Right atrium auricular region (tissue), 2 donors: ENCODE results near the gene ATRN. TPM values are rescaled to one million over a fixed set of nuclear protein-coding genes. Genes with fewer than 3 reads are reported as not detected.
"Not testable (repeated sequence)": the region's sequence is repeated elsewhere in the genome, so short reads cannot be mapped to it uniquely, and the experiment has no call there.

Source experiments
- DNase-seq: peaks from one replicate; pipeline ENCODE4 v3.0.0-alpha.2; 2019; ENCODE audit warnings: low spot score
- H3K27ac ChIP-seq, 2 donors: fragments of 200-600 bp; sonication (generic); 1 replicate in 1 of 2; 2 replicates in 1 of 2; pipeline ENCODE4 v1.5.1; 2016 to 2019
- H3K27me3 ChIP-seq, 2 donors: fragments of 200-600 bp; sonication (generic); one replicate each; pipeline versions ENCODE4 v1.5.1 to v1.6.0; 2017 to 2019
- H3K36me3 ChIP-seq: fragments of 200-600 bp; sonication (generic); one replicate; pipeline ENCODE4 v1.5.1; 2016
- H3K4me1 ChIP-seq, 2 donors: fragments of 200-600 bp; sonication (generic); one replicate each; pipeline versions ENCODE4 v1.5.1 to v1.6.0; 2017 to 2019
- H3K4me3 ChIP-seq, 2 donors: fragments of 200-600 bp; sonication (generic); 1 replicate in 1 of 2; 2 replicates in 1 of 2; pipeline ENCODE4 v1.5.1; 2017 to 2019; ENCODE audit warnings: mild to moderate bottlenecking in 1 of 2, moderate library complexity in 1 of 2
- H3K9me3 ChIP-seq, 2 donors: fragments of 200-600 bp; sonication (generic); one replicate each; pipeline ENCODE4 v1.5.1; 2019
- total RNA-seq, 2 donors: library from RNA; depleted of rRNA; stranded (reverse); fragments of >200 nt; gene quantifications; one replicate each; pipeline ENCODE4 v1.1.0, GENCODE V29; 2016
- TF ChIP-seq, protein P1 (sequence below), 2 donors: fragments of 200-600 bp; sonication (generic); IDR thresholded peaks; one replicate each; pipeline ENCODE4 v1.5.1; 2019; ENCODE audit warnings: antibody characterized with exemption in 2 of 2

Gene ATRN
- total RNA-seq, 2 donors from 2014 or later = 22.5 to 28.1 TPM

DNA sequence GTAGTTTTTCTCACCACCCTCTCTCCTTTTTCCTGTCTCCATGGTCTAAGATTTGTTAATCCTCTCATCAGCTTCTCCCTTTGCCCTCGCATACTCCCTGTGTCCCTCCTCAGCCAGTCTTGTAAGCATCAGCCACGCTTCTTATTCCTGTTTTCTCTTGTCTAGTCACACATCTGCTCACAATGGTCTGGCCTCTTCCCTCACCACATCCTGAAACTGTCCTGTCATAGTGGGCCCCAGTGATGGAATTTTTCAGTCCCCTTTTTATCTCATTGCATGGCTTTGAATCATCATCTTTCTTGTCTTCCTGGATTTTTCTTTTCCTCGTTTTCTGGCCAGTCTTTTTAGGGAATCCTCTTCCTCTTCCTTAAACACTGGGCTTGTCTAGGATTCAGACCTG, 135.2 kb downstream of the ATRN start:
- Histone ChIP-seq H3K9me3 (no peaks in the 10 kb centered on the region), H3K27ac (no peak overlapping the region), H3K4me1 (no peaks in the 10 kb centered on the region), H3K4me3 (no peak overlapping the region), H3K27me3 (no peaks in the 10 kb centered on the region), H3K36me3 (peaks cover 31% of the 10 kb centered on the region)
- TF ChIP-seq, protein P1, sequence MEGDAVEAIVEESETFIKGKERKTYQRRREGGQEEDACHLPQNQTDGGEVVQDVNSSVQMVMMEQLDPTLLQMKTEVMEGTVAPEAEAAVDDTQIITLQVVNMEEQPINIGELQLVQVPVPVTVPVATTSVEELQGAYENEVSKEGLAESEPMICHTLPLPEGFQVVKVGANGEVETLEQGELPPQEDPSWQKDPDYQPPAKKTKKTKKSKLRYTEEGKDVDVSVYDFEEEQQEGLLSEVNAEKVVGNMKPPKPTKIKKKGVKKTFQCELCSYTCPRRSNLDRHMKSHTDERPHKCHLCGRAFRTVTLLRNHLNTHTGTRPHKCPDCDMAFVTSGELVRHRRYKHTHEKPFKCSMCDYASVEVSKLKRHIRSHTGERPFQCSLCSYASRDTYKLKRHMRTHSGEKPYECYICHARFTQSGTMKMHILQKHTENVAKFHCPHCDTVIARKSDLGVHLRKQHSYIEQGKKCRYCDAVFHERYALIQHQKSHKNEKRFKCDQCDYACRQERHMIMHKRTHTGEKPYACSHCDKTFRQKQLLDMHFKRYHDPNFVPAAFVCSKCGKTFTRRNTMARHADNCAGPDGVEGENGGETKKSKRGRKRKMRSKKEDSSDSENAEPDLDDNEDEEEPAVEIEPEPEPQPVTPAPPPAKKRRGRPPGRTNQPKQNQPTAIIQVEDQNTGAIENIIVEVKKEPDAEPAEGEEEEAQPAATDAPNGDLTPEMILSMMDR (IDR thresholded peaks at IDR 0.05) = no peak
- no peak for DNase-seq

DNA sequence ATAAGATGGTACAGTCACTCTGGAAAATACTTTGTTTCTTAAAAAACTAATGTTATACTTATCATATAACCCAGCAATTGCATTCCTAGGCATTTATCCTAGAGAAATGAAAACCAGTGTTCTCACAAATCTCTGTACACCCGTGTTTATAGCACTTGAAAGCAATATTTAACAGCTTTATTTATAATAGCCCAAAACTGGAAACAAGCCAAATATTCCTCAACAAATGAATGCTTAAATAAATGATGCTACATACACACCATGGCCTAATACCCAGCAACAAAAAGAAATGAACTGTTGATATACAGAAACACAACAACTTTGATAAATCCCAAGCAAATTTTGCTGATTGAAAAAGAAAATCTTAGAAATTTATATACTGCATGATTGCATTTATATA, 141.1 kb downstream of the ATRN start:
- Histone ChIP-seq H3K36me3 (no peaks in the 10 kb centered on the region), H3K27me3 (no peaks in the 10 kb centered on the region), H3K4me1 (peaks cover 0 to 7% of the 10 kb centered on the region in 2 donors), H3K9me3 (no peaks in the 10 kb centered on the region), H3K4me3 (no peak overlapping the region), H3K27ac (no peak overlapping the region)
- DNase-seq = no peak
- TF ChIP-seq, protein P1 (IDR thresholded peaks at IDR 0.05) = no peak

DNA sequence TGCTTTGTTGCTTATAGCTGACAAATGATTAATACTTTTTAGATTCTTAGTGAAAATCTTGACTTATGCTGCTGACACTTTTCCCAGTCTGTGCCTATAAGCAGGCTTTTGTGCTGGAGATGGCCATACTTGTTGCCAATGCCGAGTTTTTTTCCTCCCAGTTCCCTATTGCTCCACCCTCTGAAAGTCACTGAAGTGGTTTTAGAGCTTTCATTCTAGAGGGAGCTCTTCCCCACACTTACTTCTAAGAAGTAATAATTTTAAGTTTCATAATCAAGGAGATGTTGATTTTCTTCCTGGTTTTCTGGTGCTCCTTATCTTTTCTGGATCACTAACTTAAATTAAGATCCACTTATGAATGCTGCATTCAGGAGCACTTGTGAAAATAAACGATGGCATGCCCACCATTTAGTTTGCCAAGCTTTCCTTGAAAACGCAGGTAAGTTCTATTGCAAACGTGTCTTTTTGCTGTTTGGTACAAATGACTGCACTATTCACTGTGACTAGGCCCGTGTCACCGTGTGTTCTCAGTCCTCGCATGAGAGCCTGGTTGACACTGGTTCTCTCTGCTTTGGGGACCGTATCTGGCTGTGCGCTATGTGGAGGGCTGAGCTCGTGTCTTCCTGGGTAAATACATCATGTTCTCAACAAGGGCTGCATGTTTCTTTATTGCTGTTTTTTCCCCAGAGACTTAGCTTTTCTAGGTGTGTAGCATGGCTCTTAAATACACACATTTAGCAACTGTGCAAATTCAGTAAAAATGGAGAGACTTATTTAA, 142.2 kb downstream of the ATRN start:
- Histone ChIP-seq H3K27me3 (no peaks in the 10 kb centered on the region), H3K36me3 (no peaks in the 10 kb centered on the region), H3K4me3 (no peak overlapping the region), H3K9me3 (no peaks in the 10 kb centered on the region), H3K4me1 (peaks cover 0 to 7% of the 10 kb centered on the region in 2 donors), H3K27ac (no peak overlapping the region)
- no peak for DNase-seq
- TF ChIP-seq, protein P1 (IDR thresholded peaks at IDR 0.05) = no peak

DNA sequence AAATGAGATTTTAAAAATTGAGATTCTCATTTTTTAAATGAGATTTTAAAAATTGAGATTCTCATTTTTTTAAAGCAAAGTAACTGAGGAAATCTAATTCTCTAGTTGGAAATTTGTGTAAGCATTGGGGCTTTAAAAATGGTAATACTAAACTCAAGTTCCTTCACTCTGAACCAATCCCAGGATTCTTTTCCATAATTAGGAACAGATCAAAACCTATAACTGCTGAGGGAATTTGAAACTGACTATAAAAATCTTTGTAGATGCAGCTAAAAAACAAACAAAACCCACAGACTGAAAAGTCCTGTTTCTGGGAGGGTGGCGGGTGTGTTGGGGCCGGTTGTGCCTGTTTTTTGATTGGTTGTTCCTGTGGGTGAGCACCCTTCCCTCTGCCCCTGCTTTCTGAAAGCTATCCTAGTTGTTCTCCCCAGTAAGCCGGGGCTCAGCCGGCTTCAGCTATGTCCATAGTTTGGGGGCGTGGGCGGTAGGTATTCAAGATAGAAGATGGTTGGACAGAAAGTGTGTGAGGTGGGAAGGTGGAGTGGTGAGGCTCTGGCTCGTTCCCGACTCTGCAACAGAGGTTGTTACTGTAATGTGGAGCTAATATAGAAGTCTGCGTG, 143.1 kb downstream of the ATRN start:
- H3K27me3 ChIP-seq = no peaks in the 10 kb centered on the region
- H3K9me3 ChIP-seq = no peaks in the 10 kb centered on the region
- no peak for DNase-seq
- H3K36me3 ChIP-seq = no peaks in the 10 kb centered on the region
- H3K4me3 ChIP-seq = no peak overlapping the region
- peaks cover 0 to 7% of the 10 kb centered on the region in 2 donors for H3K4me1 ChIP-seq
- TF ChIP-seq, protein P1 (IDR thresholded peaks at IDR 0.05) = no peak
- H3K27ac ChIP-seq = no peak overlapping the region

- Histone ChIP-seq H3K36me3 (no peaks in the 10 kb centered on the region), H3K4me1 (peaks cover 0 to 7% of the 10 kb centered on the region in 2 donors)
These were observed 143.6 kb downstream of the ATRN start for GRCh38 chr20:3614466-3614865.

GRCh38 chr20:3615171-3615840, 144.5 kb downstream of the ATRN start:
- not testable (repeated sequence) for DNase-seq, H3K9me3 ChIP-seq, H3K27ac ChIP-seq, H3K4me3 ChIP-seq, H3K27me3 ChIP-seq, H3K4me1 ChIP-seq, H3K36me3 ChIP-seq

More at GRCh38 chr20:3614466-3614865, 143.6 kb downstream of the ATRN start:
- Histone ChIP-seq H3K9me3 (no peaks in the 10 kb centered on the region), H3K4me3 (no peak overlapping the region), H3K27ac (no peak overlapping the region), H3K27me3 (no peaks in the 10 kb centered on the region)
- DNase-seq = no peak
- TF ChIP-seq, protein P1 (IDR thresholded peaks at IDR 0.05) = no peak
